NCI-H510A (cell line): ENCODE measurements around the gene LRRC37A2.
"Not testable (repeated sequence)": the region's sequence is repeated elsewhere in the genome, so short reads cannot be mapped to it uniquely, and the experiment has no call there.

Experiments used
- DNase-seq: peaks from one replicate; lab custom pipeline; 2025; lab: John Stamatoyannopoulos, UW

LRRC37A2 gene

DNA sequence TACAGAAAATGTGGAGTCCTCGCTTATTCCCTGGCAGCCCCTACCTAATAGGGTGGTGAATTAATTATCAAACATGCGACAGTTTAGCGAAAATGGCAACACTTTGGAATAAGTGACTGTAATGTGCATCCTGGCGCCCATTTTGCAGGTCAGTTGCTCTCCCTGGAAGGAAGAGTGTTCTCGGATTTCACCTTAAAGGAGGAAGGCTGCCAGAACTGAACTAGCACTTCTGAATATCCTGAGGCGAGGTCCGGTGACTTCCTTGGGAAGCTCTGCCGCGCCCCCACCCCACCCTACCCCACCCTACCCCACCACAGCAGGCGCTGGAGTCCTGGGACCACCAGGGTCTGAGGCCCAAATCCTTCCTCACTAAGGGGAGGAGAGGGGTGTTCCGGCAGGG, at the start of gene LRRC37A2:
Gene LRRC37A2 (plus strand): TSS at position 301 of the 400 bp plus-strand sequence. CDS start 245 bp downstream, outside the sequence.
- DNase-seq: not testable (repeated sequence)

GRCh38 chr17:46467618-46468017, 44.6 kb upstream of the LRRC37A2 start:
- DNase-seq: not testable (repeated sequence)

DNA sequence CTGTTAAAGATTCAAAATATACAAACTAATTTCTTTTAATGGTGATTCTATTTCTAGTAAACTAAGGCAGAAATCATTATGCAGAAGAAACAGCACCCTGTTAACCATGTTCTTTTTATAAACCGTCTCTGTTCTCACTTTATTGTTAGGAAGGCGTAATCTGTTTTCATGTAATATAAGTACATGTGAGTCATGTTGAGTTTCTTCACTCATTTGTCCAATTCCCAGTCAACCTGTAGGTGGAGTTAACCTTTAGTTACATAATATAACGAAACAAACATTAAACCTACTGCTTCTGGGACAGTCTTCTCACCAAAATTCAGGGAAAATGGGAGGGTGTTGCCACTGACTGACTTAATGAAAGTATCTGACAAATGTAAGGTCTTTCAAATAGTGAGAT, 37.8 kb upstream of the LRRC37A2 start:
- DNase-seq: not testable (repeated sequence)

GRCh38 chr17:46475583-46475982, 36.7 kb upstream of the LRRC37A2 start:
- DNase-seq: not testable (repeated sequence)

DNA sequence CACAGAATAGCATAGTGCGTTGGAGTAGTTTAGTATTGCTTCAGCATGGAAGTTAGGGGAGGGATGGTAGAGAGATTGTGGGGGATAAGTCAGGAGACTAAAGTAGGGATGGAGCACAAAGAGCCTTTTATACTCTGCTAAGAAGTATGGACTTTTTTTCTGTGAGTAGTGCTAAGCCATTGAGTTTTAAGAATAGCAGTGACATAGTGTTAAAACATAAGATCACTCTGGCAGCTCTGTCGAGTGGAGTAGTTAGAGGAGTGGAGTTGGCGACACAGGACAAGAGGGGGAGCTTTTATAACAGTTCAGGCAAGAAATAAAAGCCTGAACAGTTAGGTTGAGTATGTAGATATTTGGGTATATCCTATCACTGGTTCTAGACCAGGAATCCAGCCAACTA, 33.4 kb upstream of the LRRC37A2 start:
- not testable (repeated sequence) for DNase-seq

DNA sequence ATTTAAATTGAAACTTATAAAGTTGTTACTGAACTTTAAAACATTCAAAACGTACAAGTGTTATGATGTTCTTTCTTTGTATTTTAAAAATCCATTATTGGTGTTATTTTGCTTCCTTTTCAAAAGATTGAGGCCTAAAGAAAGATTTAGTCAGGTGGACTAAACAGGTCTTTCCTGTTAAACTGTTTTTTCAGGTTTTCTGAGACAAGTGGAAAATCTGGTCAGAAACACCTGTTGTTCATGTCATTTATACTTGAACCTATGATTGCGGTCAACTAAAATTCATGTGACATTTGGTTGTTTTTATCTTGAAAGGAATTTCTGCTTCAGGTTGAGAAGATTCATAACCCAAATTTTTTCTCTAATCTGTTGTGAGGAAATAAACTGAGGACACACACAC, 31.0 kb upstream of the LRRC37A2 start:
- DNase-seq: not testable (repeated sequence)

DNA sequence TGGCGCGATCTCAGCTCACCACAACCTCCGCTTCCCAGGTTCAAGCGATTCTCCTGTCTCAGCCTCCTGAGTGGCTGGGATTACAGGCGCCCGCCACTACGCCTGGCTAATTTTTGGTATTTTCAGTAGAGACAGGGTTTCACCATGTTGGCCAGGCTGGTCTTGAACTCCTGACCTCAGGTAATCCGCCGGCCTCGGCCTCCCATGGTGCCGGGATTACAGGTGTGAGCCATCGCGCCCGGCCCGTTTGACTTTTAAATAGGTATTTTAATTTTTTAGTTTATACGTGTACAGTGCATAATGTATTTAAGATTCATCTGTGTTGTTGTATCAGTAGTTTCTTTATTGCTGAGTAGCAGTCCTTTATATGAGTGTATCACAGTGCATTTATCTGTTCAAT, 20.2 kb upstream of the LRRC37A2 start:
- not testable (repeated sequence) for DNase-seq

DNA sequence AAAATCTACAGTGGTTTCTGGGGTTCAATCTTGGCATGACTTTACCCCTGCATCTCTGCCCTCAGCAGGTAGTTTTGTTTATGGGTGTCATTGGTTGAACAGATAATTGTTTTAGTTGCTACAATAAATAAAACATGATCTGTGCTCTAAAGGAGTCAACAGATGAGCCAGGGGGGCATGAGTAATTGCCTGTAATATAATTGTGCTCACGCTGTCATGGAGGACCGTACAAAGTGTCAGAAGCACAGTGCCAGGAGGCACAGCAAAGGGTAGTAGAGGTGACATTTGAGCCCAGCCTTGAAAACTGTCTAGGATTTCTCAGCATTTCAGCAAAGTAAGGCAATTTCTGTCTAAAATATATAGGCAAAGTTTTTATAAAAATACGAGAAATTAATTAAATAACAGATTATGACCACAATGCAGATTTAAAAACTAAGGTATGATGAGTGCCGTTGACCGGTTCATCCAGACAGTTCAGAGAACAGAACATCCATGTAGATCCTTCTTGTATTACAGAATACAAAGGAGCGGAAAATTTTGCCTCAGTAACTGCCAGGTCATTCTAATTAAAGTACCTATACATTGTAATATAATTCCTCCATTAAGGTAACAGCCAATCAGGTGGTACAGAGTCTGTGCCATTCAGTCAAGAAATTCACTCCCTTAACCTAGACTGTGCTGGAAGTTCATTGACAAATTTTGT, 12.7 kb upstream of the LRRC37A2 start:
- DNase-seq: not testable (repeated sequence)

DNA sequence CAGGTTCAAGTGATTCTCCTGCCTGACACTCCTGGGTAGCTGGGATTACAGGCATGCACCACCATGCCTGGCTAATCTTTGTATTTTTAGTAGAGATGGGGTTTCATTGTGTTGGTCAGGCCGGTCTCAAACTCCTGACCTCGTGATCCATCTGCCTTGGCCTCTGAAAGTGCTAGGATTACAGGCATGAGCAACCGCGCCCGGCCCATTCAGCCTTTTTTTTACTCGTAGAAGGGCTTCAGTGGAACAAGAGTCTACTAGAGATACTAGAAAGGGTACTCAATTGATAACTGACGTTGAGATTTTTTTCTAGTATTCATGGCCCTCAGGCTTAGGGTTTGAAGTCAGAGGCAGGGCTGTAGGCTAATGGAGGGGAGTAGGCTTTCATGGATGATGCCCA, 6.4 kb upstream of the LRRC37A2 start:
- not testable (repeated sequence) for DNase-seq

- DNase-seq: not testable (repeated sequence)
These were observed 22.4 kb downstream of the LRRC37A2 start for GRCh38 chr17:46534716-46535115.

GRCh38 chr17:46548607-46549006, 36.3 kb downstream of the LRRC37A2 start:
- not testable (repeated sequence) for DNase-seq

DNA sequence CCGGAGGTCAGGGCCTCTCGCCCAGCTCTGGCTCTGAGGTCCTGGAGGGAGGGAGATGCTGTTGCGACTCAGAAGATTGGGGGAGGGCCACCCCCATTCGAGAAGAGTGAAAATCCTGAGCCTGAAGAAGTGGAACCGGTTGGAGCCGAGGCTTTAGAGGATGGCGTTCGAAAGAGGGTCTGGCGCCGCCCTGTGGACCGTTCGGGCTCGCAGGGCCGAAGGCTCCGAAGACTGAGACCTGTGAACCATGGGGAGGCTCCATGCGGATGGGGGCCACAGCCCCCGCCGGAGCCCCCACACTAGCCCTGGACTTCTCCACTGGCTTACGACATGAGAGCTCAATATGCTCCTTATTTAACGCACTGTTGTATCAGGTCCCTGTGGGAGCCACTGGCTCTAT, 46.9 kb downstream of the LRRC37A2 start:
- DNase-seq: not testable (repeated sequence)

- DNase-seq: not testable (repeated sequence)
These were observed 47.8 kb downstream of the LRRC37A2 start for GRCh38 chr17:46560048-46560447.

DNA sequence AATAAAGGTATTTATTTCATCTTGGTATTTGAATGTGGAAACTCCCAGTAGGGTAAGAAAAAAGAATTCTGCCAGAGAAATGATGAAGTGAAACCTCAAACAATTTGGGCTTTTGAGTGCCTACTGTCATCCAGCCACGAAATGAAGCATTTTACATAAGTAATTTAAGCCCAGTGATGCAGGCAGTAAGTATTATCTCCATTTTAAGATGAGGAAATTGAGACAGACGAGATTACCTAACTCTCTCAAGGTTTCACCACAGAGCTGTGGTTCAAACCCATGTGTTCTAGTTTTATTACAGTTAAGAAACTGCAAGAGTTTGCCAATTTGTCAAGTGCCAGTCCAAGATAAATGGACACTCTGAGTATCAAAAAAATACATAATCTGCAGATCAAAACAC, 54.0 kb downstream of the LRRC37A2 start:
- DNase-seq: not testable (repeated sequence)

DNA sequence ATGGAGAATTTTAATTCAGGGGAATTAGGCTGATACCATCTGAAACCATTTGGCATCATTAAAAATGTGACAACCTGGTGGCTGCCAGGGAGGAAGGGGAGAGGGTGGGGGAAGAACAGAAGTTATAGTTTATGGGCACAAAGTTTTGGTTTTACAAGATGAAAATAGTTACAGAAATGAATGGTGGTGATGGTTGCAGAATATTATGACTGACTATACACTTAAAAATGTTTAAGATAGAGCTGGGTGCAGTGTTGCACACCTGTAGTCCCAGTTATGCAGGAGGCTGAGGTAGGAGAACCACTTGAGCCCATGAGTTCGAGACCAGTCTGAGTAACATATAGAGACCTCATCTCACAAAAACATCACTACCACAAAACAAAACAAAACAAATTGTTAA, 54.7 kb downstream of the LRRC37A2 start:
- DNase-seq: not testable (repeated sequence)

DNA sequence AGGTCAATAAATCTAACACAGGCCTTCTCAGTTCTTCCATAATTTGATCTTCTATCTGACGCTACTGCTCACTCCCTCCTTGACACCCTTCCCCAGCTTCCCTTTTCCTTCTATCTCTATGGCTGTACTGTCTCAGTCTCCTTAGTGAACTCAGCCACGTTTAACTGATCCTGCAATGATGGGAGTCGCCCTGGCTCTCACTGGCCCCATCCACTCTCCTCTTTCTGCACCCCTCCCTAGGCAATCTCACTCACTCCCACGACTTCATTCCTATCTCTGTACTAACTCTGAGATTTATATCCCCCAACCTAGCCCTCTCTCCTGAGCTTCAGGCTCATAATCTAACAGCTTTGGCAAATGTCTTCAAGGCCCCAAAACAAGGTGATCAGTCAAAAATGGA, 59.5 kb downstream of the LRRC37A2 start:
- DNase-seq: not testable (repeated sequence)

- DNase-seq: not testable (repeated sequence)
These were observed 67.1 kb downstream of the LRRC37A2 start, which contains the start of gene ARL17A for GRCh38 chr17:46579083-46580075. Gene ARL17A (minus strand): TSS chr17:46579691. CDS start chr17:46576322, 3,369 bp downstream.

DNA sequence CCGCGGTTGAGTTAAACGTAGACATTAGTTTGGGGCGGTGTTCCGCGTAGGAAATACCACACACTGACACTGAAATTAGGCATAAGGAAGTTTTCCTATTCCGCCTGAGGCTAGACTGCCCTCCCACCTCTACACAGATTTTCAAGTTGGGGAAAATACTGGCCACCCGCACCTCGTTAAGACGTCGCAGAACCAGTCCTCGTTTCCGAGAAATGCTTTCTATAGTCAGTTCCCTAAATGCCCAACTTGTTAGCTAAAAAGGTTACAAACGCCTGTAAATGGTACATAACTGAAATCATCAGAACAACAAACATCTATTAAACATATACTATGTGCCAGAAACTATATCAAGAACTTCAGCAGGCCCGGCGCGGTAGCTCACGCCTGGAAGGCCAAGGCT, 67.8 kb downstream of the LRRC37A2 start:
- not testable (repeated sequence) for DNase-seq

GRCh38 chr17:46585444-46585843, 73.2 kb downstream of the LRRC37A2 start:
- not testable (repeated sequence) for DNase-seq

GRCh38 chr17:46590157-46591146, 78.2 kb downstream of the LRRC37A2 start, which contains the start of gene NSF:
Gene NSF (plus strand): TSS chr17:46590669. CDS start chr17:46590776, 107 bp downstream.
- DNase-seq: not testable (repeated sequence)

DNA sequence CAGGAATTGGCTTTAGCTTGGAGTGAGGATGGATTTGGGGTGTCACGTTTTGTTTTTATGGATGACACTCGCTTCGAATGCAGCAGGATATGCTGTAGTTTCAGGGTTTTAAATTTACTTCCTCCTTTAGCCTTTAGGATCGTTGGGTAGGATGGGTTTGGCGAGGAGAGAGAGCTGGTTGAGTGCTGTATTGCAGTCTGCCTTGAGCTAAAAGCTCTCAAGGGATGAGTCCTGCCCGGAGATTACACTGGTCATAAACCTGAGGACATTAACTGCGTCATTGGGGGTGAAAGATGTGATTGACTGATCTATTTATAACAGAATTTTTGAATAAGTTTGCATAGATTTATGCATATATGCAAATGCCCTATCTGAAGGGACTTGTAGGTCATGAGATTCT, 79.1 kb downstream of the LRRC37A2 start:
- DNase-seq: not testable (repeated sequence)
